DOHH2 (cell line): ENCODE data around the gene KIAA0513.

Source experiments
- CTCF ChIP-seq: fragments of 200-600 bp; sonication (generic); IDR thresholded peaks from one replicate; pipeline ENCODE4 v1.5.1; 2014; ENCODE audit warnings: antibody characterized with exemption, mild to moderate bottlenecking, low read depth, low read length; ENCODE audit not compliant: poor library complexity, severe bottlenecking
- EZH2phosphoT487 ChIP-seq: fragments of 200-600 bp; sonication (generic); IDR thresholded peaks from 2 replicates; pipeline ENCODE4 v1.6.1; 2017; ENCODE audit warnings: borderline replicate concordance, mild to moderate bottlenecking, antibody characterized with exemption, low read length, moderate library complexity, mixed read lengths

- TF ChIP-seq CTCF (no peak), EZH2phosphoT487 (no peak)
Observed at GRCh38 chr16:85051683-85052082, 24.1 kb downstream of the KIAA0513 start.
